Measurements from ENCODE around the gene BCDIN3D.
A peak's percentile ranks its signal among the peaks of the same experiment; 100 is the strongest.

The BCDIN3D gene

GRCh38 chr12:49847161-49847560 lies 4.3 kb upstream of the BCDIN3D start:
- no peak for TF ChIP-seq CTCF (IDR thresholded peaks at IDR 0.05; ENCODE audit: control insufficient read depth, extremely low read depth, insufficient read depth)

GRCh38 chr12:49846032-49846431 lies 3.1 kb upstream of the BCDIN3D start:
- no peak for DNase-seq (ENCODE audit: low read depth)
- no peak for TF ChIP-seq CTCF (IDR thresholded peaks at IDR 0.05; ENCODE audit: control insufficient read depth, extremely low read depth, insufficient read depth)
- no peak overlapping the region for H3K4me3 ChIP-seq (ENCODE audit: low read depth, low read length)

More at GRCh38 chr12:49847161-49847560, 4.3 kb upstream of the BCDIN3D start:
- no peak for DNase-seq (ENCODE audit: low read depth)
- no peak overlapping the region for H3K4me3 ChIP-seq (ENCODE audit: low read depth, low read length)

- TF ChIP-seq CTCF (IDR thresholded peaks at IDR 0.05; ENCODE audit: control insufficient read depth, extremely low read depth, insufficient read depth) = no peak
- no peak for DNase-seq (ENCODE audit: low read depth)
- peak overlapping the region; percentile 98; the same call in 1 of the 2 replicates for H3K4me3 ChIP-seq (ENCODE audit: low read depth, low read length)
Observed at GRCh38 chr12:49843876-49844437, 1.1 kb upstream of the BCDIN3D start.

- DNase-seq (ENCODE audit: low read depth) = no peak
- no peak for TF ChIP-seq CTCF (IDR thresholded peaks at IDR 0.05; ENCODE audit: control insufficient read depth, extremely low read depth, insufficient read depth)
- H3K4me3 ChIP-seq (ENCODE audit: low read depth, low read length) = peak overlapping the region; percentile 98
Observed at GRCh38 chr12:49843411-49843810, 505 bp upstream of the BCDIN3D start.

- H3K4me3 ChIP-seq (ENCODE audit: low read depth, low read length) = no peak overlapping the region
- TF ChIP-seq CTCF (IDR thresholded peaks at IDR 0.05; ENCODE audit: control insufficient read depth, extremely low read depth, insufficient read depth) = peak; percentile 64
- DNase-seq (ENCODE audit: low read depth) = no peak
Observed at GRCh38 chr12:49838973-49839633, 3.8 kb downstream of the BCDIN3D start.

GRCh38 chr12:49832836-49833421 lies 10.0 kb downstream of the BCDIN3D start:
- TF ChIP-seq CTCF (IDR thresholded peaks at IDR 0.05; ENCODE audit: control insufficient read depth, extremely low read depth, insufficient read depth) = no peak
- no peak overlapping the region for H3K4me3 ChIP-seq (ENCODE audit: low read depth, low read length)
- no peak for DNase-seq (ENCODE audit: low read depth)
